Measurements from ENCODE around the gene SPIB.

Gene SPIB

GRCh38 chr19:50427318-50427925 lies 8.7 kb downstream of the SPIB start:
- Histone ChIP-seq H3K27me3 (ENCODE audit: insufficient read depth, low read length, poor library complexity, severe bottlenecking) (no peaks in the 10 kb centered on the region), H3F3A (ENCODE audit: low read depth) (no peaks in the 10 kb centered on the region), H3K4me3 (ENCODE audit: low read length, poor library complexity, severe bottlenecking) (no peak overlapping the region), H3K9ac (ENCODE audit: low read depth, low read length, poor library complexity, severe bottlenecking) (no peak overlapping the region), H3K79me2 (ENCODE audit: insufficient read depth, low read length) (no peaks in the 10 kb centered on the region), H3K4me1 (ENCODE audit: insufficient read depth, low read length, poor library complexity, severe bottlenecking) (peaks cover 4% of the 10 kb centered on the region), H3K4me2 (ENCODE audit: low read depth, low read length, poor library complexity, severe bottlenecking) (no peak overlapping the region), H2AFZ (ENCODE audit: low read length) (no peak overlapping the region), H3K36me3 (ENCODE audit: insufficient read depth, low read length) (no peaks in the 10 kb centered on the region), H4K20me1 (ENCODE audit: insufficient read depth, low read length, poor library complexity, severe bottlenecking) (no peaks in the 10 kb centered on the region), H3K9me3 (ENCODE audit: insufficient read depth, low read depth, low read length) (no peaks in the 10 kb centered on the region), H3K9me2 (replicated peaks; ENCODE audit: low read depth, low read length) (no peaks in the 10 kb centered on the region)
- TF ChIP-seq CTCF (conservative IDR thresholded peaks at IDR 0.05; ENCODE audit: low read length) (no peak), EZH2phosphoT487 (IDR thresholded peaks at IDR 0.05; ENCODE audit: borderline replicate concordance) (no peak)

- no peaks in the 10 kb centered on the region for H3F3A ChIP-seq (ENCODE audit: low read depth)
- no peak overlapping the region for H3K4me2 ChIP-seq (ENCODE audit: low read depth, low read length, poor library complexity, severe bottlenecking)
- no peaks in the 10 kb centered on the region for H3K27me3 ChIP-seq (ENCODE audit: insufficient read depth, low read length, poor library complexity, severe bottlenecking)
- H3K36me3 ChIP-seq (ENCODE audit: insufficient read depth, low read length): no peaks in the 10 kb centered on the region
- TF ChIP-seq EZH2phosphoT487 (IDR thresholded peaks at IDR 0.05; ENCODE audit: borderline replicate concordance): no peak
- TF ChIP-seq CTCF (conservative IDR thresholded peaks at IDR 0.05; ENCODE audit: low read length): no peak
- no peaks in the 10 kb centered on the region for H3K9me3 ChIP-seq (ENCODE audit: insufficient read depth, low read depth, low read length)
- no peaks in the 10 kb centered on the region for H4K20me1 ChIP-seq (ENCODE audit: insufficient read depth, low read length, poor library complexity, severe bottlenecking)
- H3K9me2 ChIP-seq (replicated peaks; ENCODE audit: low read depth, low read length): no peaks in the 10 kb centered on the region
- H3K4me3 ChIP-seq (ENCODE audit: low read length, poor library complexity, severe bottlenecking): no peak overlapping the region
- H3K9ac ChIP-seq (ENCODE audit: low read depth, low read length, poor library complexity, severe bottlenecking): no peak overlapping the region
- H3K4me1 ChIP-seq (ENCODE audit: insufficient read depth, low read length, poor library complexity, severe bottlenecking): peaks cover 4% of the 10 kb centered on the region
- H2AFZ ChIP-seq (ENCODE audit: low read length): no peak overlapping the region
- H3K79me2 ChIP-seq (ENCODE audit: insufficient read depth, low read length): no peaks in the 10 kb centered on the region
Measured at GRCh38 chr19:50427997-50428425, 9.3 kb downstream of the SPIB start.

- H3K4me2 ChIP-seq (ENCODE audit: low read depth, low read length, poor library complexity, severe bottlenecking): no peak overlapping the region
- no peak for TF ChIP-seq CTCF (conservative IDR thresholded peaks at IDR 0.05; ENCODE audit: low read length)
- no peak overlapping the region for H3K4me3 ChIP-seq (ENCODE audit: low read length, poor library complexity, severe bottlenecking)
- H3K9ac ChIP-seq (ENCODE audit: low read depth, low read length, poor library complexity, severe bottlenecking): no peak overlapping the region
- no peak overlapping the region for H2AFZ ChIP-seq (ENCODE audit: low read length)
- no peaks in the 10 kb centered on the region for H3K9me3 ChIP-seq (ENCODE audit: insufficient read depth, low read depth, low read length)
- H3K36me3 ChIP-seq (ENCODE audit: insufficient read depth, low read length): no peaks in the 10 kb centered on the region
- H3F3A ChIP-seq (ENCODE audit: low read depth): no peaks in the 10 kb centered on the region
- H3K4me1 ChIP-seq (ENCODE audit: insufficient read depth, low read length, poor library complexity, severe bottlenecking): peaks cover 4% of the 10 kb centered on the region
- no peaks in the 10 kb centered on the region for H3K79me2 ChIP-seq (ENCODE audit: insufficient read depth, low read length)
- H3K27me3 ChIP-seq (ENCODE audit: insufficient read depth, low read length, poor library complexity, severe bottlenecking): no peaks in the 10 kb centered on the region
- no peaks in the 10 kb centered on the region for H3K9me2 ChIP-seq (replicated peaks; ENCODE audit: low read depth, low read length)
- no peaks in the 10 kb centered on the region for H4K20me1 ChIP-seq (ENCODE audit: insufficient read depth, low read length, poor library complexity, severe bottlenecking)
Measured at GRCh38 chr19:50428772-50429463, 10.2 kb downstream of the SPIB start.

Measured in Loucy (cell line).